ENCODE results near the gene TELO2. TPM values are rescaled to one million over a fixed set of nuclear protein-coding genes. Genes with fewer than 3 reads are reported as not detected.

The TELO2 gene
- total and polyA plus RNA-seq, 2 donors (not counting 3 experiments of a cell fraction or from before 2014, with no cell fraction given) = 30.7 to 61.6 TPM

- dilution Hi-C loops (cut with MboI; ENCODE audit: extremely low pct_ligation_motif_present, low sequenced_read_pairs) = no loop called here
Measured at GRCh38 chr16:1488054-1488601, 5.0 kb upstream of the TELO2 start.

GRCh38 chr16:1488619-1489018 is 4.5 kb upstream of the TELO2 start, which contains the start of gene PTX4:
PTX4 (minus strand) TSS chr16:1488944; CDS start chr16:1488909, 35 bp downstream.
- POLR2A ChIA-PET = no interaction called here
- Histone ChIP-seq H4K20me1 (replicated peaks; ENCODE audit: control insufficient read depth, extremely low read depth, insufficient read depth, low read length) (no peaks in the 10 kb centered on the region), H3K4me2 (ENCODE audit: insufficient read depth, low read length) (no peak within 1 kb of the TSS), H3K27me3 (ENCODE audit: control insufficient read depth in 2 of 2, insufficient read depth in 2 of 2, low read length in 2 of 2) (no peaks in the 10 kb centered on the region), H3K9me3 (replicated peaks; ENCODE audit: control insufficient read depth, insufficient read depth, low read length) (no peaks in the 10 kb centered on the region), H3K9ac (replicated peaks; ENCODE audit: extremely low read depth, insufficient read depth, low read length) (no peak within 1 kb of the TSS), H3K9me1 (replicated peaks; ENCODE audit: control insufficient read depth, extremely low read depth, insufficient read depth, low read length) (no peaks in the 10 kb centered on the region), H3K4me3 (replicated peaks in 1 of 3; ENCODE audit: insufficient read depth in 1 of 3, low read depth in 1 of 3, low read length in 3 of 3) (no peak within 1 kb of the TSS), H2AFZ (ENCODE audit: low read depth, low read length) (no peak within 1 kb of the TSS), H3K4me1 (ENCODE audit: control insufficient read depth, extremely low read depth, insufficient read depth, low read length) (peaks cover 6% of the 10 kb centered on the region), H3K36me3 (ENCODE audit: control insufficient read depth in 2 of 2, extremely low read depth in 1 of 2, insufficient read depth in 2 of 2, low read length in 2 of 2) (no peaks in the 10 kb centered on the region), H3K27ac (ENCODE audit: insufficient read depth, low read depth, low read length) (no peak within 1 kb of the TSS), H3K79me2 (ENCODE audit: control insufficient read depth, insufficient read depth, low read length) (peaks cover 1% of the 10 kb centered on the region)
- CTCF ChIA-PET = no interaction called here
- dilution Hi-C loops (cut with MboI; ENCODE audit: extremely low pct_ligation_motif_present, low sequenced_read_pairs) (no loop called here), intact Hi-C loops (cut with micrococcal nuclease) (no loop called here)
- FAIRE-seq (no peak), DNase-seq (ENCODE audit: low read depth, low spot score) (no peak)
- no peak for TF ChIP-seq FOS (IDR thresholded peaks at IDR 0.05; ENCODE audit: borderline replicate concordance, insufficient read depth, low read length)
- TF ChIP-seq MAX (IDR thresholded peaks at IDR 0.05; ENCODE audit: insufficient read depth, insufficient read length) = no peak
- TF ChIP-seq POLR2AphosphoS5 (IDR thresholded peaks at IDR 0.05; ENCODE audit: insufficient read depth, low read depth, low read length) = no peak
- TF ChIP-seq EZH2 (IDR thresholded peaks at IDR 0.05; ENCODE audit: borderline replicate concordance, low read depth, low read length, severe bottlenecking) = no peak
- TF ChIP-seq JUN (IDR thresholded peaks at IDR 0.05; ENCODE audit: borderline replicate concordance, insufficient read depth, insufficient read length, low read depth) = no peak
- TF ChIP-seq POLR2A (IDR thresholded peaks at IDR 0.05; ENCODE audit: low read depth, low read length) = no peak
- BruUV-seq (replicated peaks) = no TSS peak

More at GRCh38 chr16:1488054-1488601, 5.0 kb upstream of the TELO2 start:
- FAIRE-seq (no peak), DNase-seq (ENCODE audit: low read depth, low spot score) (no peak)
- no peaks in the 10 kb centered on the region for H3K9me1 ChIP-seq (replicated peaks; ENCODE audit: control insufficient read depth, extremely low read depth, insufficient read depth, low read length)
- H3K4me2 ChIP-seq (ENCODE audit: insufficient read depth, low read length) = no peak overlapping the region
- intact Hi-C loops (cut with micrococcal nuclease) = no loop called here
- peaks cover 6% of the 10 kb centered on the region for H3K4me1 ChIP-seq (ENCODE audit: control insufficient read depth, extremely low read depth, insufficient read depth, low read length)
- no peak for TF ChIP-seq EZH2 (IDR thresholded peaks at IDR 0.05; ENCODE audit: borderline replicate concordance, low read depth, low read length, severe bottlenecking)
- TF ChIP-seq POLR2AphosphoS5 (IDR thresholded peaks at IDR 0.05; ENCODE audit: insufficient read depth, low read depth, low read length) = no peak
- TF ChIP-seq JUN (IDR thresholded peaks at IDR 0.05; ENCODE audit: borderline replicate concordance, insufficient read depth, insufficient read length, low read depth) = no peak
- no peak for TF ChIP-seq POLR2A (IDR thresholded peaks at IDR 0.05; ENCODE audit: low read depth, low read length)
- TF ChIP-seq GATA2 (IDR thresholded peaks at IDR 0.05; ENCODE audit: insufficient read depth, insufficient read length, low read depth, low read length) = no peak
- TF ChIP-seq FOS (IDR thresholded peaks at IDR 0.05; ENCODE audit: borderline replicate concordance, insufficient read depth, low read length) = no peak
- ChIA-PET POLR2A (no interaction called here), CTCF (no interaction called here)
- no peak overlapping the region for H3K4me3 ChIP-seq (replicated peaks in 1 of 3; ENCODE audit: insufficient read depth in 1 of 3, low read depth in 1 of 3, low read length in 3 of 3)
- no peaks in the 10 kb centered on the region for H3K27me3 ChIP-seq (ENCODE audit: control insufficient read depth in 2 of 2, insufficient read depth in 2 of 2, low read length in 2 of 2)
- H3K9me3 ChIP-seq (replicated peaks; ENCODE audit: control insufficient read depth, insufficient read depth, low read length) = no peaks in the 10 kb centered on the region
- no peaks in the 10 kb centered on the region for H3K36me3 ChIP-seq (ENCODE audit: control insufficient read depth in 2 of 2, extremely low read depth in 1 of 2, insufficient read depth in 2 of 2, low read length in 2 of 2)
- H3K79me2 ChIP-seq (ENCODE audit: control insufficient read depth, insufficient read depth, low read length) = no peaks in the 10 kb centered on the region
- no peak overlapping the region for H3K9ac ChIP-seq (replicated peaks; ENCODE audit: extremely low read depth, insufficient read depth, low read length)
- BruUV-seq (replicated peaks) = no TSS peak
- H3K27ac ChIP-seq (ENCODE audit: insufficient read depth, low read depth, low read length) = no peak overlapping the region
- no peak overlapping the region for H2AFZ ChIP-seq (ENCODE audit: low read depth, low read length)
- H4K20me1 ChIP-seq (replicated peaks; ENCODE audit: control insufficient read depth, extremely low read depth, insufficient read depth, low read length) = no peaks in the 10 kb centered on the region

All from endothelial cell of umbilical vein (primary cell).